HG02610 (cell line): ENCODE data around the gene ACTN4.
A peak's percentile ranks its signal among the peaks of the same experiment; 100 is the strongest.

Experiments used
- ATAC-seq: cut with Tn5 transposase; IDR thresholded peaks from one replicate; pipeline ENCODE4 v1.9.1; 2021; ENCODE audit warnings: mild to moderate bottlenecking, moderate library complexity; ENCODE audit not compliant: unreplicated experiment

ACTN4 gene

DNA sequence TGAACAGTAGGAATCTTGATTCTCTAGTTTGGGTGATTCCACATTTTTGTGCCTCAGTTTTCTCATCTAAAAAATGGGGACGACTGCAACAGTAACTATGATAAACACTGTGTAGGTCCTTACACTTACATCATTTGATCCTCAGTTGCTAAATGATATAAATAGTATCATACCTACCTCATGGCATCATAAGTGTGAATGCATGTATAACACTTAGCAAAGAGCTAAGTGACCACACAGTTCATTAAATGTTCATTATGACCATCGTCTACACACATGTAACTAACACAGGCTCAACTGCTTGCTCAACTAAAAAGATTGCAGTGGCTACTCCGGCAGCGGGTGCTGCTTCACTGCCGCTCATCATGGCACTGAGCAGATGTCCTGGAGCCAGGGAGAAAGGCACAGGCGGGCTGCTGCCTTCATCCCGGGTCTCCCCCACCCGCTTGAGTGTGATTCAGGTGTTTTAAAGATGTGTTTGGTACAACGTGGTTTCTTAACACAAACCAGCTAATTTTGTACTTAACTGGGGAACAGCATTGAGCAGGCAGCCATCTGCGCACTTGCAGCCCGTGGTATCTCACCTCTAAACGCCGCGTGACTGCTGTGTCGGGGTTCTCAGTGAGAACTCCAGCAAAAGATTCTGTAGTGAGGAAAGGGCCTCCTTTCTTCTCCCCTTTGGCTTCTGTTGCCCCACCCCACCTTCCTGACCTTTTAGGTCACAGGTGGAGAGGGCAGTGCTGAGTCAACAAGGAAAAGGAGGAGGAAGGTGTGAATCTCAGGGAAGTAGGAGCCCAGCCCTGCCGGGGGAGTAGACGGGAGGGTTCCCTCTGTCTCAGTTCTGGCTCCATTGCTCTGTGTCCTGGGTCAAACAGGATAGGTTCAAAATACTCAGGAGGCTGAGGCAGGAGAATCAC is 11.7 kb upstream of the ACTN4 start:
- ATAC-seq = no peak

GRCh38 chr19:38638461-38638860 is 9.0 kb upstream of the ACTN4 start:
- ATAC-seq = no peak

DNA sequence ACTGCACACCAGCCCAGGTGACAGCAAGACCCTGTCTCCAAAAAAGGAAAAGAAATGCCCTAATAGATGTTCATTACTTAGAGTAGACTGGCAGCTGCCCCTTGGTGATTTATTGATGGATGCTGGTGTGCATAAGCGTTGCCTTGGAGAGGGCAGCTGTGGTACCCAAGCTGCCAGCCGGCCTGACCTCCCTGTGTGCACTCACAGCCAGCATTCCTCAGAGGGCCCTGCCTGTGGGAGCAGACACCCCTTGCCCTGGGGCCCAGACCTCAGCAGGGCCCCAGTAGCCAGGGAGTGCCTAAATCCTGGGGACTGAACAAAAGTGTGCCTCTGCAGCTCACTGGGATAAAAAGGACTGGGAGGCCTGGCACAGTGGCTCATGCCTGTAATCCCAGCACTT is 7.8 kb upstream of the ACTN4 start:
- no peak for ATAC-seq

DNA sequence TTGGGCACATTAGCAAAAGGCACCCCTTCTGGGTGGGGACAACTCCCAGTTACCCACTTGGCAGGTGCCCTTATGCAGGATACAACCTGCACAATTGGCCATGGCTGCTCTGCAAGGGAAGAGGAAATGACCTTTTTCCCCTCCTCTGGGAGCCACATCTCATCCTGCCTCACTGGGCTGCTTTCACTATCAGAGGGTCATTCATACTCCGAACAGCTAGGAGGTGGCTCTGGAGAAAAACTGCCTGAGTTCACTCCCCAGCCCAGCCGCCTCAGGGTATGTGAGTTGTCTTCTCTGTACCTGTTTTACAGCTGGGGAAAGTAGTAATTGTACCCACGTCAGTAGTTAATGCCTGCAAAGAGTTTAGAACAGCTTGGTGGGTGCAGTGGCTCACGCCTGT is 7.1 kb upstream of the ACTN4 start:
- ATAC-seq = no peak

DNA sequence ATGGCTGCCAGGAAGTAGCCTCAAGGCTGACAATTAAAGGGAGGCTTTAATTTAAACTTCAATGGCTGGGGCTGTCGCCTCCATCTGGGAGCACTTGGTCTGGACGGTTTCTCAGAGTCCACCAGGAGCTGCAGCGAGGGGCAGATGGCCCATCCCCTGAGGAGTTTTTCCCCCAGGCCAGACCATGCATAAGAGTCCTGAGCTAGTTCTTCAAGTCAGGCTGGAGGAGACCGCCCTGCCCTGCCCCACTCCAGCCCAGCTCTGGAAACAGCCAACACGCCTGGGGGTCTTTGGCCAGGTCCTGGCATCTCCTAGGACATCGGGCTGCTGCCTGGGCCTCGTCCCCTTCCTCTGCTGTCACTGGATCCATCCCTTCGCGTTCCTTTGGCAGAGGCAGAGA is 5.3 kb upstream of the ACTN4 start:
- no peak for ATAC-seq

DNA sequence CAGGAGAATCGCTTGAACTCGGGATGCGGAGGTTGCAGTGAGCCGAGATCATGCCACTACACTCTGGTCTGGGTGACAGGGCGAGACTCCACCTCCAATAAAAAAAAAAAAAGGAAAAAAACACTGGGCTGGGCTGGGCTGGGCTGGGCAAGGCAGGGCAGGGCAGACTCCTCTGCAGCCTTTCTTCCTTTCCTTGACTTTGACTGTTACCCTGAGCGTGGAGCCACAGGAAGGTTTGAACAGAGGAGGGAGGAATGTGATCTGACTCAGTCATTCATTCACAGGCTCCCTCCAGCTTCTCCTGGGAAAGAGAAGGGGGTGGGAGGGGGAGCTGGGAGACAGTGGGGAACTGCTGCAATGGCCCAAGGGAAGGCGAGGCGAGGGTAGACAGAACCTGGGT is 2.7 kb upstream of the ACTN4 start:
- no peak for ATAC-seq

DNA sequence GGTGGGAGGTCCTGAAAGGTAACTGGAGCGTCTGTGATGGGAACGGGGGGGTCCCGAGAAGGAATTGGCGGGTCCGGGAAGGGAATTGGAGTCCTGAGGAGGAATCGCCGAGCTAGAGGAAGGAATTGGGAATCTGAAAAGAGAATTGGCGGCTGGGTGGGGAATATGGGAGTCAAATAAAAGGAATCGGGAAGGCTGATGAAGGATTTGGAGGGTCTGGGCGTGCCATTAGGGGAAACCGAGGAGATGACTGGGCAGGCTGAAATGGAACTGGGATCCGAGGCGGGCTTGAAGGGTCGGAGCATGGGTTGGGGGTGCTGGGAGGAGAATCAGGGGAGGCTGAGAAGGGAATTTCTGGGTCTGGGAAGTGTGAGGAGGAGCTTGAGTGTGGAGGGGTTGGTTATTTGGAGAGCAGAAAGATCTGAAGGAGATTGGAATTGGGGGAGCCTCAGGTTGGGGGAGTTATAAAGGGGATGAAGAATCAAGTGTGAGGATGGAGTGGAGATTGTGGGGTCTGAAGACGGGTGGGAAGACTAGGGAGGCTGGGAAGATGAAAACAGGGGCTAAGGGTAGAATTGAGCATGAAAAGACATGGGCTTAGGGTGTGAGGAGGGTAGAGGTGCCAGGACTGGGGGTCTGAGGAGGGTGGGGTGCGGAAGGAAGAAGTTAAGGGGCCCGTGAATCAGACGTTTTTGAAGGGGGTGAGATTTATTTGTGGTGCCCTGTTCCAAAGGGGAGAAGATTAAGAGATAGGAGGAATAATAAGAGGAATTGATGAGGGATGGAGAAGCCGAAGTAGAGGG is 718 bp downstream of the ACTN4 start:
- ATAC-seq = no peak

DNA sequence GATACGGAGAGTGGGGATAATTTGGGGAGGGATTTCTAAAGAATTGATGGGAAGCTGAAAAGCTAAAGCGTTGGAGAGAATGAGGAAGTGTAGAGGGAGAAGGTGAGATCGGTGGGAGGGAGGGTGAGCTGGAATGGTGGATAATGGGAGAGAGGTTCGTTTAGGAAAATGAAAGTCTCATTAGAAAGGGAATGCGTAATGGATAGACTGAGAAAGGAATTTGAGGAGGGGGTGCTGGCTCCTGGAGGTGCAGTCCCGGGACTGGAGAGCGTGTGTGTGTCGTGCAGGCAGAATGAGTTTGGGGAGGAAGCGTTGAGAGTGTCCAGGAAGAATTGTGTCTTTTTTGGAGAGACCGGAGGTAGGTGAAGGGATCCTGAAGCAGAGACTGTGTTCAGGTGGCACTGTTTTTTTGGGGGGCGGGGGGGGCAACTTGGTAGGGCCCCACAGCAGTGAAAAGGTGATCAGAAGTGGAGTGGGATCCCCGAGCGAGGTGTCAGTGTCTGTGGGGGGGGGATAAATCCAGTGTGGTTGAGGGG is 1.4 kb downstream of the ACTN4 start:
- ATAC-seq = no peak

DNA sequence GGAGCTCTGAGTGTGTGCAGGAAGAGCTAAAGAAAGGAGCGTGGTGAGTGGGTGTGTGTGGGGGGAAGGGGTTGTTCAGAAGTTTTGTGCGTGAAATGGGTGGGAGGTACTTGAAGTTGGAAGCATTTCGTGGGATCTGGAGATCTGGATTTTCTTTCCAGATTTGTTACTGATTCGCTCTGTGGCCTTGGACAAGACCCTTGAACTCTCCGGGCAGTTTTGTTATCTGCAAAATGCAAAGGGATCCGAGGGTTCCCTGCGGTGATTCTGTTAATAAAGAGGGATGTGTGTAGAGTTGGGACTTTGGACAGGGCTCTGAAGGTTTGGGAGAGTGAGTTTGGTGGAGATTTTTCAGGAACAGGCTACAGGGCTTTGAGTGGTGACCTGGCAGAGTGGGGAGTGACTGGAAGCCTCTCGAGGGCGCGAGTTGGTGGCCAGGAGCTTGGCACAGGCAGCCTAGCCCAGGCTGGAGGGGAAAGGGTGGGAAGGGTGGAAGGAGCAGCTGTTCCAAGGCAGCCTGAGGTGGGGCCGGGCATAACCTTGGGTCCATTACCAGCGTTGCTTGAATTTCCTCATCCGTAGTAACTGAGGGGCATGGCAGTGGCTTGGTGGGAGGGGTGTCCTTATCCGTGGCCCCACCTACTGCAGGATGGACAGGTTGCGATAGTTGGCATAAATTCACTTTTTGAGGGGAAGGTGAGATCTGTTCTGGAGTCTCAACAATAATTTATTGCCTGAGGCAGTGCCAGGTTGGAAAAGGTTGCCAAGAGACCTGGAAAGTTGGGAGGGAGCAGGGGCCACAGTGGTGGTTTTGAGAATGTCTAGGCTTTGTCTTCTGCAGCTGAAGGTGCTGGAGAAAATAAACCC is 2.1 kb downstream of the ACTN4 start:
- ATAC-seq = no peak

DNA sequence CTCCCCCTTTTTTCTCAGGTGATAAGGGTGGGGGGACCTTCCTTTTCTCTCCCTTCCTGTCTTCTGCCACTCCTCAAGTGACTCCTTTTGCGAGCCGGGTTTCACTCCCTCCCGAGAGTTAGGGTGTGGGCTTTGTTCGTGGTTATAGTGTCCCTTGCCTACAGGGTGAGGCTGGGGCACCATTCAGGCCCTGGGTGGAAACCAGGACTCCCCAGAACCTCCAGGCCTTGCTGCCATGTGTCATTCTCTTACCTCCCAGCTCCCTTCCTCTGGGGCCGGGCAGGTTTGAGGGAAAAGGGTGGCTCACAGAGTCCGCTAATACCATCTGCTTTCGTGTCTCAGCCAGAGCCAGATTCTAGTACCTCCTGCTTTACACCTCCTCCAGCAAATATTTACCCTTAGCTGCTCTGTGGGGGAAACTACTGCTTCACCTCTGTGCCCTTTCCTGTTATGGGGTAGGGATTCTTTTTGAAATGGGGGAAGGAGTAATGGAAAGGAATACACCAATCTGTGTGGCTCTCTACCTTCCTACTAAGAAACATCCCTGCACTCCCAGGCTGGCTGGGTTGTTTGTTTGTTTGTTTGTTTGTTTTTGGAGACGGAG is 2.8 kb downstream of the ACTN4 start:
- no peak for ATAC-seq

- no peak for ATAC-seq
These were observed 3.6 kb downstream of the ACTN4 start for GRCh38 chr19:38650911-38651584.

DNA sequence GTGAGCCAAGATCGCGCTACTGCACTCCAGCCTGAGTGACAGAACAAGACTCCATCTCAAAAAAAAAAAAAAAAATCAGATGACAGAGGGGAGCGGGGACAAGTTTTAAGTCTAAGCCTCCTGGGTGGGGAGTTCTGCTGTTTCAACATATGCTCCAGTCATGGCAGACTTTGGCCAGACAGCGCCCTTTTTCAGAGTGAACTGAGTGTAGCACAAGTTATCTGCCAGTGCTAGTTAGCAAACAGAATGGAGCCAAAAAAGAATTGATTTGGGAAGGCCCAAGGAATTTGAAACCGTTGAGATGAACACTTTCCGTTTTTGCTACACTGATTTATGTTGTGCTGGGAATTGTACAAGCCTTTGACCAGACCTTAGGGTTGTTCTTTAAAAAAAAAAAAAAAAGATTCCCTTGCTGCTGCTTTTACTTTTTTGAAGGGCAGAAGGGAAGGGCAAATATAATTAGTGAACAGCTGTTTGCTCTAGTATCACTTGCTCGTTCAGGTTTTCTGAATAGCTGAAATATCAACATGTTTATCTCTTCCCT is 5.7 kb downstream of the ACTN4 start:
- ATAC-seq = no peak

DNA sequence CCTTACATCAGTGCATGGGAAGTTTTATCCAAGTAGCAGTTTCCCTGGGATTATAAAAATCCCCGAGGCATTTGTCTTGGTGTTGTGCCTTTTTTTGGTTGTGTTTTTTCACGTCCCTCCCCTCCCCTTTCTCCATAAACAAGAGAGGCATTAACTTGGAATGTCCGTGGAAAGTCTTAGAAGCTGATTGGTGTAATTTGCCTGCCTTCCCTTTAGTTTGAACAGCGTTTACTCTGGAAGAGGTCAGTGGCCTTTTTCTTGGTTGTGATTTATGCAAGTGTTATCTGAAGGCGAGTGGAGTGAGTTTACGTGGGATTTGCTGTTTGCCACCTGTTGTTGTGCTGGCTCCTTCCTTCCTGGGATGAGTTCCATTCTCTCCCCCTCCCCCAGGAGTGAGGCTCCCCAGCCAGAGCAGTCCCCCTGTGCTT is 7.2 kb downstream of the ACTN4 start:
- ATAC-seq = no peak

- ATAC-seq = peak; percentile 61
These were observed 7.8 kb downstream of the ACTN4 start for GRCh38 chr19:38655148-38655824.

DNA sequence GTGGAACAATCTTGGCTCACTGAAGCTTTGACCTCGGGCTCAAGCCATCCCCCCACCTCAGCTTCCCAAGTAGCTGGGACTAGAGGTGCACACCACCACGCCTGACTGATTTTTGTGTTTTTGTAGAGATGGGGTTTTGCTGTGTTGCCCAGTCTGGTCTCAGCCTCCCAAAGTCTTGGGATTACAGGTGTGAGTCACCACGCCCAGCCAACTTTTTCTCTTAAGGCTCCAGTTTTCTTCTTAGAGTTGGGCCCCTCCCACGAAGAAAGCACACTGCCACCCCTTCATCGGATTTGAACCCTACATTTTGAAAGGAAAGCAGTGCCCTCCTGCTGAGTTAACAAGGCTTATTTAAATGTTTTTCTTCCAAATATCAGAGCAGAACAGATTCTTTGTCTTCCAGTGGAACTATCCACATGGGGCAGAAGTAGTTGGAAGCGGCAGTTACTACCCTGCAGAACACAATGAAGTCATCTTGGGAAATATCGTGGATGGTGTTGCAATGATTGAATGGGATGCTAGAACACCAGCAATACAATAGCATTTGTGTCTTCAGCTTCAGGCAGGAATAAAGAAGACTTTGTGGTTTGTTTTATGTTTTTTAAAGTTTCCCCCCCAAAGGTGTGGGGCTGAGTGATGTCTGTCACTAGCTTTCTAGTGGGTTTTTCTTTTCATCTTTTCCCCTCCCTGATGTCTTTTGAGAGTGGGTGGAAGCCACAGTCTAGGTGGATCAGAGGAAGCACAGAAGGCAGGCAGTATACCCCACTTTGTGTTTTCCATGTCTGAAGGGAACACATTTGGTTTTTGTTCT is 8.9 kb downstream of the ACTN4 start:
- no peak for ATAC-seq

DNA sequence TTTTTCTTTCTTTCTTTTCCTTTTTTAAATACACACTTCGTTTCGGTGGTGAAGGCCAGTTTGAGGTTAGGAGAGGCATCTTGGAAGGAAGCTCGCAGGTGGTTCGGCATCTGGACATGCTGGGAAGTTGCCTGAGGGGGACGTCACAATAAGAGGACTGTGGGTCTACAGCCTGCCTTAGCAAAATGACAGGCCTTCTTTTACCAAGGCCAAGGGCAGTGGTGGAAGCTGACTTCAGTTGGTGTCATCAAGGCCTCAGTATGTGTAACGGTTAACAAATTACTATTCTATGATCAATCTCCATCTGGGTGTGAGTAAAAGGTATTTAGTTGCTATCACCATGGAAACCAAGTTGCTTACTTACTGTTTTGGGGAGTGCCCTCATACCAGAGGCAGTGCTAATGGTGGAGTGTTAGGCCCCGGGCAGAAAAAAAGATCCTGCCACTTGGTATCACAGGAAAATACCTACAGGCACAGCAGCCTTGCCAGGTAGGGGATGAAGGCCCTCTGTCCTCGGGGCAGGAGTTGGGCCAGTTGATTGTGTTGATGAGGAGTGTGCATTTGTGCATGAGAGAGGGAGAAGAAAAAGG is 10.3 kb downstream of the ACTN4 start:
- no peak for ATAC-seq

- no peak for ATAC-seq
These were observed 11.2 kb downstream of the ACTN4 start for GRCh38 chr19:38658462-38659306.
